RCC 7860 (cell line): ENCODE results near the gene SPRED3.
A peak's percentile ranks its signal among the peaks of the same experiment; 100 is the strongest.

ENCODE experiments used
- DNase-seq: peaks from one replicate; pipeline ENCODE4 v3.0.0-alpha.2; 2015; ENCODE audit warnings: low spot score
- FAIRE-seq: peaks from 2 replicates; lab custom pipeline; 2012; peaks lifted over from hg19 to GRCh38; lab: Jason Lieb, UNC

Gene SPRED3

GRCh38 chr19:38370299-38370698 lies 18.2 kb upstream of the SPRED3 start:
- DNase-seq (no peak), FAIRE-seq (no peak)

DNA sequence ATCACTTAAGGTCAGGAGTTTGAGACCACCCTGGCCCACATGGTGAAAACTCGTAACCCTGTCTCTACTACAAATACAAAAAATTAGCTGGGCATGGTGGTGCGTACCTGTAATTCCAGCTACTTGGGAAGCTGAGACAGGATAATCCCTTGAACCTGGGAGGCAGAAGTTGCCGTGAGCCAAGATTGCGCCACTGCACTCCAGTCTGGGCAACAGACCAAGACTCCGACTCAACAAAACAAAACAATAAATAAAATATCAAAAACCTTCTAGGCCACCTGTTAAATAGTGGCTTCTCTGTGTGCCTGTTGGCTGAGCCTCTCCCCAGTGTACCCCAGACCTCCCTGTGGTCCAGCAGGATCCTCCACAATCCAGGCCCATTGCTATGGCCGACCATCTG lies 17.4 kb upstream of the SPRED3 start:
- no peak for FAIRE-seq
- DNase-seq, result no peak

GRCh38 chr19:38373907-38374331 lies 14.6 kb upstream of the SPRED3 start:
- DNase-seq, result no peak
- FAIRE-seq, result no peak

DNA sequence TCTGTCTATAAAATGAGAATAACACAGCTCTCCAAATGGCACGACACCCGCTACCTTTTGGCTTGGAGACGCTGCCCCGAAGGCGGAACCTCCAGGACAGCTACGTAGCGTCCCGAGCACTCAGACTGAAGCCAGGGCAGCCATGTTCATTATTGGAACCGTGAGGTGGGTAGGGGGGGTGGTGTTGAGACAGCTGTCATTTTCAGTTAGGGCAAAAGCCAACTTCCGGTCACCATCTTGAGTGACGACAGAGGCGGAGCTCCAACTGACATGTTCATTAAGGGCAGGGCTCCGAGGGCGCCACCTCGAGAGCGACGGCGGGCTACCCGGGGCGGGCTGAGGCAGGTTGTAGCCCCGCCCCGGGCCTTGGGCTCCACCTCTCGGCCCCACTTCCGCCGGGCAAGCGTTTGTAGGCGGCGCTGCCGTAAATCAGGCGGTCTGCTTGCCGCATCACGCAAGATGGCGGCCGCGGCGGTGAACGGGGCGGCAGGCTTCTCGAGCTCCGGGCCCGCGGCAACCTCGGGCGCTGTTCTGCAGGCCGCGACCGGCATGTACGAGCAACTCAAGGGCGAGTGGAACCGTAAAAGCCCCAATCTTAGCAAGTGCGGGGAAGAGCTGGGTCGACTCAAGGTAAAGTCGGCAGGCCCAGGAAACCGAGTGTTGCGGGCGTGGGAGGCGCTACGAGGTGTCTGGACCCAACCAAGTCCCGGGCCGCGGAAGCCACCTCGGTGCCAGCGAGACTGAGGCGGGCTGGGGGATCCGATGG lies 14.0 kb upstream of the SPRED3 start, which contains the start of gene PSMD8:
TSS of gene PSMD8 (plus strand) at position 240 of the 766 bp plus-strand sequence. CDS start at position 271, 31 bp downstream.
- DNase-seq (peak; percentile 92), FAIRE-seq (peak; percentile 84)

DNA sequence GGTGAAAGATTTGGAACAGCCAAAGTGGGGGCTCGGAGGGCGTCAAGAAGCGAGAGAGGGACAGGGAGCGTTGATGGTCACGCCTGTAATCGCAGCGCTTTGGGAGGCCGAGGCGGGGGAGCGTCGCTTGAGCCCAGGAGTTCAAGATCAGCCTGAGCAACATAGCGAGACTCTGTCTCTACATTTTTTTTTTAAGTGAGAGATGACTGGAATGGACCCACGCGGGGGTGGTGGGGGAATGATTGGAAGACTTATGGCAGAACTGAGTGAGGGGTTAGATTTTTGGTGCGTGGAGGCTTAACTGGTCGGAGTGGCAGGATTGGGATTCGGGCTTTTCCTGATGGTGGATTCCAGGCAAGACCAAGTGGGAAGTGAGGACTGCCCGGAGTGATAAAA lies 13.4 kb upstream of the SPRED3 start:
- no peak for FAIRE-seq
- no peak for DNase-seq

DNA sequence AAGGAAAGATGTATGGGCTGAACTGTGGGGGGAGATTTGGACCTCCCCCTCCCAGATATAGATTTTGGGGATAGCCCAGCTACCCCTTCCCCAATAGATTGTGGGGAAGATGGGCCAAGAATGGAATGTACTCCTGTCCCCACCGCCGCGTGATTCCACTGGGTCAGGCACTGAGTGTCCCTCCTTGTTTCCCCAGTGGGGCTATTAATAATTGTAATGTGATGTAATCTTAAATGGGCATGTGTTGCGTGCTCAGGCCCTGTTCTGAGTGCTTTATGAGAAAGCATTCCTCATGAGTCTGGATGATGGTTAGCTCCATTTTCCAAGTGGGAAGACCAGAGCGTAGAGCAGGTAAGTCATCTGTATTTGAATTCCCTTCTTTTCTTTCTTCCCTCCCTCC lies 12.7 kb upstream of the SPRED3 start:
- FAIRE-seq (no peak), DNase-seq (no peak)

DNA sequence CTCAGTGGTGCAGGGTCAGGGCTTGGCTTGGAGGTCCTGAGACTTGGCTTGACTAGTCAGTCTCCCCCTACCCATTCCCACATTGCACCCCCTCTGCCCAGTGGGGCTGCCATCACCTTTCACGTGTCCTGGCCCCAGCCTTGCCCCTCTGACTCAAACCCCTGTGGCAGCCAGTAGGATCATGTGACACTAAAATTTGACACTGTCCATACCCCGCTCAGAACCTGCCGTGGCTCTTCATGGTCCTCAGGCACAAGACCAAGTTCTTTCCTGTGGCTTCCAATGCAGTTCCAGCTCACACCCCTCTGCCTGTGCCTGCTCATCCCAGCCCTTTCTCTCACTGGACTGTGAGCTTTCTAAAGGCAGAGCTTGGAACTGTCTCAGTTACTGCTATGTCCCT lies 11.9 kb upstream of the SPRED3 start:
- no peak for FAIRE-seq
- no peak for DNase-seq

GRCh38 chr19:38377052-38377451 lies 11.4 kb upstream of the SPRED3 start:
- FAIRE-seq (no peak), DNase-seq (no peak)

DNA sequence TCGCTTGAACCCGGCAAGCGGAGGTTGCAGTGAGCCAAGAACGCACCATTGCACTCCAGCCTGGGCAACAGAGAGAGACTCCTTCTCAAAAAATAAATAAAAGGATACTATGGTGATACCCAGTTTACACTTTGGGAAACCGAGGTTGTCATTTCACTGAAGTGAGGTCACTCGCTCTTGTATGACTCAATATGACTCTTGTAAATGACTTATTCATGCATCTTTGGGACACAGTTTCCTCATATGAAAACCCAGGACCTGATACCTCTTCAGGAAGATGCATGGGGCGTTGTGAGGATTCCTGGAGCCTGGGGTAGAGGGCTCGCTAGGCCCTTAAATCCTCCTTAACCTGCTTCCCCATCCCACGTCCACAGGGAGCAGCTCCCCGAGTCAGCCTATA lies 9.6 kb upstream of the SPRED3 start:
- FAIRE-seq (no peak), DNase-seq (no peak)

DNA sequence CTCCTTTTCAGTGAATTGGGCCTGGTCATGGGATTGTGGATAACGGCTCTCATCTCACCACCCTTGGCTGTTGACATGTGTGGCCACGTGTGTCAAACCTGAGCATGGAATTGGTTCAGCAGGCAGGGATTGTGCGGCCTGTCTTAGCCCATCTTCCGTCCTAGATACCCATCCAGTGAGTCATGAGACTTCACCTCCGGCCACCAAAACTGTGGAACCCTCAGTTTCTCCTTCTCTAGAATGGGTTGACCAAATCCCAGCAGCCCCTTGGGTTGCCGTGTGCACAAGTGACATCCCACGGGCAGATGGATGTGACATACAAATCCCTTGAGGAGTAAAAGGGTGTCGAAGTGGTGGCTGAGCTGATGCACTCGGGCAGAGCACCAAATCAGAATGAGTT lies 7.4 kb upstream of the SPRED3 start:
- DNase-seq (no peak), FAIRE-seq (no peak)

GRCh38 chr19:38383184-38383583 lies 5.3 kb upstream of the SPRED3 start:
- DNase-seq (no peak), FAIRE-seq (no peak)

DNA sequence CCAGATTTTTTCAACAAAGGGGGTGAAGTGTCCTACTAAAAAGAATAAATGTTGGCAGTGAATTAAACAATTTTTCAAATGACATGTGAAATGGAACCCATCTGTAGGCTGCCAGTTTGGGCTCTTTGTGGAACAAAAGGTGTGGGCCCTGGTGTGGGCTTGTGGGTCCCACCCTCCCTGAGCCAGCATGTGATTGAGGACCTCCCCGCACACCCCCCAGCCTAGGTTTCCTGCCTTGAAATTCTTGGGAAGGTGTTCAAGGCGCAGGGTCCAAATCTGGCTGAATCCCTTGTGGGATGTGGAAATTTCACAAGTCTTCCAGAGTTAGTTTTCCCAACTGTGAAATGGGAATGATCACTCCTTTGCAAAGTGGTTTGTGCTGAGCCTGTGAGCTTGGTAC lies 4.8 kb upstream of the SPRED3 start:
- DNase-seq (no peak), FAIRE-seq (no peak)

GRCh38 chr19:38384209-38385027 lies 4.1 kb upstream of the SPRED3 start:
- DNase-seq (no peak), FAIRE-seq (no peak)

DNA sequence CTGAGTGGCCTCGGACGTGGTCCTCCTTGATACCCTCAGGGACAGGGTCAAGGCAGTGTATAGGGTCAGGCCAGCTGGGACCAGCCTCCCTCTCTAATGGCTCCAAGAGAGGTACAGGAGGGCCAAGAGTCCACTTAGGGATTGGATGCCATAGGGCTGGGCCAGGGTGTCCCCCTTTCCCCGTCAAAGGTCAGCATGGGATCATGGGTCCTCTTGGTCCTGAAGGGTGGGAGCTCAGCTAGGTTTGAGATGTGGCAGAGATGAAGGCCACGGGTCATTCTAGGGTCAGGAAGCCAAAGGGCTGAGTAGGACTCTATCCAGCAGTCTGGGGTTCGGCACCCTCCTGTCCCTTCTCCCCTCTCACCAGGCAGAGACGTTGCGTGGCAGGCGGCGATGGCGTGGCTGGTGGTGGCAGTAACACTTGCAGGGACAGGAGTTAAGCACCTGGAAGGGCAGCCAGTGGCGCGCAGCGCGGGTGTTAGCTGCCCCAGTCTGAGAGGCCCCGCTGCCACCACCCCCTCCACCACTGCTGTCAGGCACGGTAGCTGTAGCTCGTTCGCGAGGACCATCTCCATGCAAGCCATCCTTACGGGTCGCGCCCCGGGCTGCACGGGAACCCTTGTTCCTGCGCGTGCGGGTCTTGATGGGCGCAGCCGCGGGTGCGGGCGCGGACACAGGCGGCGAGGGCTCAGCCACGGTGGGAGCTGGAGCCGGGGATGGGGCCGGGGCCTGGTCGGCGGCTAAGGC lies 3.3 kb upstream of the SPRED3 start:
- FAIRE-seq (no peak), DNase-seq (no peak)

DNA sequence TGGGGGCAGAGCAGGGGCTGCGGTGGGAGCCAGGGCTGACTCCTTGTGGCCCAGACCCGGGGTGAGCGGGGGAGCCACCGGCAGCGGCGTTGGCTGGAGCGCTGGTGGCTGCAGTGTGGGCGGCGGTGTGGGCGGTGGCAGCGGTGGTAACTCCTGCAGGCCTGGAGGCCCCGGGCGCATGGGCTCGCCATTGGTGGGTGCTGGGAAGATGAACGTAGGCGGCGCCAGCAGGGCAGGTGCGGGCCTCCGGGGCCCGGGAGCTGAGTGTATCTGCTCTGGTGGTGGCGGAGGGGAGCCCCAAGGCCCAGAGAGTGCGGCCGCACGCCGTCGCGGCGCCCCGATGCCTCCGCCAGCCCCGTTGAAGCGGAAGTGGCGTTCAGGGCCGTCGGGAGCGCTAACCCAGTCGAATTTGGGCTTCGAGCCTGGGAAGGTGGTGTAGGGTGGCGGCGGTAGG lies 2.7 kb upstream of the SPRED3 start:
- DNase-seq (no peak), FAIRE-seq (no peak)

DNA sequence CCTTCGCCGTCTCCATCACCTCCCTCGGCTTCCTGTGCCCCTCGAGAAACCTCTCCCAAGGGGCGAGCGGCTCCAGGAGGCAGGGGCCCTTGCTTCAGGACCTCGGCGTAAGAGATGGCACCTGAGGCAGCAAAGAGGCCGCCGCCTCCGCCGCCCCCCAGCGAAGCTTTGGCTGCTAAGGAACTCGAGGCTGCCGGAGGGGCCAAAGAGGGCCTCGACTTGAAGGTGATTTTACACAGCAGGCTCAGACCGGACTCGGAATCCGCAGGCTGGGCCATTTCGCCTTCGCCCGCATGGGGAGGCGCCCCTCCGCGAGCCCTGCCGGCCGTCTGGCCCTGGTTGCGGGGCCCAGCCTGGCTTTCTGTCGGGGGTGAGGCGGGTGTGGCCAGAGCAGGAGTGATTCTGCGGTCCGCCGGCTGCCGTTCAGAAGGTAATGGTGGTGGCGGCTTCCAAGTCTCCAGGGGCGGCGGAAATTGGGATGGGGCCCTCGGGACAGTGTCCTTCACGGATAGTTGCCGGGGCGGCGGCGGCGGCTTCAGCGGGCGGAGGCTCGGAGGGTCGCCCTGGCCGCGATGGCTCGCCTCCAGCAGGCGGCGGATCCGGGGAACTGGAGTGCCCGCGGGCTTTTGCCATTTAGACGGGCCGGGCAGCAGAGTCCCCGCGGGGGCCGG lies 2.1 kb upstream of the SPRED3 start:
- no peak for FAIRE-seq

GRCh38 chr19:38386971-38387549 lies 1.4 kb upstream of the SPRED3 start:
- DNase-seq (no peak), FAIRE-seq (no peak)

More for the DNA sequence above, 2.1 kb upstream of the SPRED3 start:
- no peak for DNase-seq

DNA sequence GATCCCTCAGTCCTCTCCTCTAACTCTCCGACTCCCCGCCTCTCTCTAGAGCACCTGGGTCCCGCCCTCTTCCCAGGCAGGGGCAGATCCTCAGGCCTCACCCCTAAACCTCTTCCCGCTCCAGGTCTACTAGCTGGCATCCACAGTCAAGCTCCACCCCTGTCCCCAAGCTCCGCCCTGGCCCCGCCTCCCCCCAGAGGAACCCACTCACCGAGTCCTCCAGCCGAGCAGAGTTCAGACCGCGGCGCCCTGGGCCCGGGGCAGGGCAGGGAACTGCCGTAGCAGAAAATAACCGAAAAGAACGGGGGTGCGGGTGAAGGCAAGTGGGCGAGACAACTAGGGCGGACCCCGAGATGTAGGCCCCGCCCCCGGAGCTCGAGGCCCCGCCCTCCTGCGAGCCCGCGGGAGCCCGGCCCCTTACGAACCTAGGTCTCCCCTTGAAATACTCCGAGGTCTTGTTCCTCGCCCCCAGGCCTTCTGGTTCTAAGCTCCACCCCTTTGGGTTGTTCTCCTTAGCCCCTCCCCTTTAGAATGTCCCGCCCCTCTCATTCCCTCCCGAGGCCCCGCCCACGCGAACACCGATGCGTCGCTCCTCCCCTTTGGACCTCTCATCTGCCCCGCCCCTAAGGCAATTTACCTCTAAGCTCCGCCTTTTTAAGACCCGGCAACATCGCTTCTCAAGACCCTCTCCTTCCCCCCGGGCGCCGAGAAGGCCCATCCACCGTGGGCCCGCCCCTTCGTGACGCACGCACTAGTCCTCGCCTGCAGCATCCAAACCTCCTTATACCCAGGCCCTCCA lies 748 bp upstream of the SPRED3 start, which contains the start of gene GGN:
TSS of gene GGN (minus strand) at position 485 of the 799 bp plus-strand sequence. CDS start 773 bp downstream, outside the sequence.
- FAIRE-seq (no peak), DNase-seq (peak; percentile 53)
